ENCODE measurements around the gene TMEM178A. TPM values are rescaled to one million over a fixed set of nuclear protein-coding genes. Genes with fewer than 3 reads are reported as not detected.

The TMEM178A gene
- total and polyA plus RNA-seq, 3 donors from 2014 or later, result 1.9 to 5.7 (median 3.4) TPM

GRCh38 chr2:39696101-39696553 is 30.4 kb downstream of the TMEM178A start:
- no peaks in the 10 kb centered on the region for H3K9me3 ChIP-seq
- H3K4me1 ChIP-seq, result no peaks in the 10 kb centered on the region
- TF ChIP-seq POLR2A (IDR thresholded peaks at IDR 0.05), result no peak
- no peak for TF ChIP-seq CTCF (IDR thresholded peaks at IDR 0.05)
- intact Hi-C loops (cut with DNase I; ENCODE audit: low total_unique reads), result no loop called here
- no peak overlapping the region for H3K27ac ChIP-seq
- 85 to 88% methylated on average over 4 of the region's 4 CpGs for WGBS, 2 donors
- H3K27me3 ChIP-seq, result no peaks in the 10 kb centered on the region
- no peak overlapping the region for H3K4me3 ChIP-seq
- no peaks in the 10 kb centered on the region for H3K36me3 ChIP-seq (ENCODE audit: low read depth, missing control alignments)
- no peak for DNase-seq

- 52 to 66% methylated on average over 1 of the region's 1 CpG for WGBS, 2 donors
- Histone ChIP-seq H3K27me3 (no peaks in the 10 kb centered on the region), H3K4me3 (no peak overlapping the region), H3K36me3 (ENCODE audit: low read depth, missing control alignments) (no peaks in the 10 kb centered on the region), H3K27ac (no peak overlapping the region), H3K9me3 (no peaks in the 10 kb centered on the region), H3K4me1 (no peaks in the 10 kb centered on the region)
- intact Hi-C loops (cut with DNase I; ENCODE audit: low total_unique reads), result no loop called here
- DNase-seq, result no peak
- TF ChIP-seq CTCF (IDR thresholded peaks at IDR 0.05) (peak in 2 of 3 experiments; percentile 4 to 28), POLR2A (IDR thresholded peaks at IDR 0.05) (no peak)
These were observed 31.1 kb downstream of the TMEM178A start for GRCh38 chr2:39696838-39697237.

GRCh38 chr2:39697454-39697853 is 31.7 kb downstream of the TMEM178A start:
- Histone ChIP-seq H3K36me3 (ENCODE audit: low read depth, missing control alignments) (no peaks in the 10 kb centered on the region), H3K4me1 (no peaks in the 10 kb centered on the region), H3K9me3 (no peaks in the 10 kb centered on the region), H3K27ac (no peak overlapping the region), H3K4me3 (no peak overlapping the region), H3K27me3 (no peaks in the 10 kb centered on the region)
- intact Hi-C loops (cut with DNase I; ENCODE audit: low total_unique reads), result no loop called here
- 68 to 69% methylated on average over 2 of the region's 2 CpGs for WGBS, 2 donors
- TF ChIP-seq POLR2A (IDR thresholded peaks at IDR 0.05), result no peak
- DNase-seq, result no peak

- intact Hi-C loops (cut with DNase I; ENCODE audit: low total_unique reads), result no loop called here
These were observed 35.4 kb downstream of the TMEM178A start for GRCh38 chr2:39701137-39701536.

GRCh38 chr2:39703181-39703872 is 37.6 kb downstream of the TMEM178A start:
- H3K36me3 ChIP-seq (ENCODE audit: low read depth, missing control alignments), result no peaks in the 10 kb centered on the region
- TF ChIP-seq CTCF (IDR thresholded peaks at IDR 0.05) (no peak), POLR2A (IDR thresholded peaks at IDR 0.05) (no peak)
- intact Hi-C loops (cut with DNase I; ENCODE audit: low total_unique reads), result no loop called here
- no peaks in the 10 kb centered on the region for H3K9me3 ChIP-seq
- H3K27ac ChIP-seq, result no peak overlapping the region
- H3K4me3 ChIP-seq, result no peak overlapping the region
- no peaks in the 10 kb centered on the region for H3K4me1 ChIP-seq
- WGBS, 2 donors, result 67 to 79% methylated on average over 3 of the region's 3 CpGs
- DNase-seq, result no peak
- no peaks in the 10 kb centered on the region for H3K27me3 ChIP-seq

More at GRCh38 chr2:39701137-39701536, 35.4 kb downstream of the TMEM178A start:
- Histone ChIP-seq H3K4me3 (no peak overlapping the region), H3K9me3 (no peaks in the 10 kb centered on the region), H3K27ac (no peak overlapping the region), H3K27me3 (no peaks in the 10 kb centered on the region), H3K4me1 (no peaks in the 10 kb centered on the region), H3K36me3 (ENCODE audit: low read depth, missing control alignments) (no peaks in the 10 kb centered on the region)
- no peak for DNase-seq
- TF ChIP-seq POLR2A (IDR thresholded peaks at IDR 0.05), result no peak
- no peak for TF ChIP-seq CTCF (IDR thresholded peaks at IDR 0.05)
- 95 to 100% methylated on average over 1 of the region's 1 CpG for WGBS, 2 donors
